ENCODE data around the gene SLC10A7.

DNA sequence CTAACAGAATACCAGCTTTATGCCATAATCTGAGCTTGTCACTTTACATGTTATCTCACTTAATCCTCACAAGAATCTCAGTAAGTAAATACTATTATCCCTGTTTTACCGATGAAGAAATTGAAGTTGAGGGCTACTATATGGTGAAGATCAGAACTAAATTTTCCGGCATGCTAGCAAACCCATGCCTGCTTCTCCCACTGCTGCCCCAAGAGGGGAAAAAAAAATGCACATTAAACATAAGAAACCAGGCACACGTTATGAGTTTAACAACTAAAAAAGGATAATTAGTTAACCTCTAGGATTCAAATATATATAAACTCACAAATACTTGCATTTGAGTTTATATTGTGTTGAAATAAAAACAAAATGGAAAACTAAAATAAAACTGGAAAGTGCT, 10.8 kb downstream of the SLC10A7 start:
- no peak for TF ChIP-seq POLR2A (IDR thresholded peaks at IDR 0.05)
- TF ChIP-seq, protein P1, sequence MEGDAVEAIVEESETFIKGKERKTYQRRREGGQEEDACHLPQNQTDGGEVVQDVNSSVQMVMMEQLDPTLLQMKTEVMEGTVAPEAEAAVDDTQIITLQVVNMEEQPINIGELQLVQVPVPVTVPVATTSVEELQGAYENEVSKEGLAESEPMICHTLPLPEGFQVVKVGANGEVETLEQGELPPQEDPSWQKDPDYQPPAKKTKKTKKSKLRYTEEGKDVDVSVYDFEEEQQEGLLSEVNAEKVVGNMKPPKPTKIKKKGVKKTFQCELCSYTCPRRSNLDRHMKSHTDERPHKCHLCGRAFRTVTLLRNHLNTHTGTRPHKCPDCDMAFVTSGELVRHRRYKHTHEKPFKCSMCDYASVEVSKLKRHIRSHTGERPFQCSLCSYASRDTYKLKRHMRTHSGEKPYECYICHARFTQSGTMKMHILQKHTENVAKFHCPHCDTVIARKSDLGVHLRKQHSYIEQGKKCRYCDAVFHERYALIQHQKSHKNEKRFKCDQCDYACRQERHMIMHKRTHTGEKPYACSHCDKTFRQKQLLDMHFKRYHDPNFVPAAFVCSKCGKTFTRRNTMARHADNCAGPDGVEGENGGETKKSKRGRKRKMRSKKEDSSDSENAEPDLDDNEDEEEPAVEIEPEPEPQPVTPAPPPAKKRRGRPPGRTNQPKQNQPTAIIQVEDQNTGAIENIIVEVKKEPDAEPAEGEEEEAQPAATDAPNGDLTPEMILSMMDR (IDR thresholded peaks at IDR 0.05 in 8 of 11, conservative IDR thresholded peaks at IDR 0.05 in 3 of 11) = no peak
